Ovary (tissue), 9 donors: ENCODE measurements around the gene HOXA4. TPM values are rescaled to one million over a fixed set of nuclear protein-coding genes. Genes with fewer than 3 reads are reported as not detected.

Source experiments
- DNase-seq, 5 donors: peaks; one replicate each; pipeline ENCODE4 v3.0.0-alpha.2; 2019 to 2020
- H3K27ac ChIP-seq, 2 donors: fragments of 200-600 bp; one replicate each; pipeline versions ENCODE4 v1.5.1 to v1.8.0; 2019 to 2022
- H3K27me3 ChIP-seq: fragments of 200-600 bp; one replicate; pipeline ENCODE4 v1.8.0; 2022
- H3K36me3 ChIP-seq: fragments of 200-600 bp; sonication (generic); one replicate; pipeline ENCODE4 v1.5.1; 2019
- H3K4me1 ChIP-seq: one replicate; pipeline ENCODE4 v1.8.1; 2013; ENCODE audit warnings: mild to moderate bottlenecking, moderate library complexity; ENCODE audit not compliant: insufficient read depth
- H3K4me3 ChIP-seq: fragments of 200-600 bp; sonication (generic); one replicate; pipeline ENCODE4 v1.5.1; 2017
- H3K9me3 ChIP-seq, 2 donors: fragments of 200-600 bp in 1 of 2; sonication (generic) in 1 of 2; one replicate each; pipeline versions ENCODE4 v1.5.1 to v1.8.1; 2013 to 2019; ENCODE audit warnings: mild to moderate bottlenecking in 1 of 2, moderate library complexity in 1 of 2
- EP300 ChIP-seq: sonication (generic); formaldehyde crosslinking; IDR thresholded peaks from one replicate; pipeline ENCODE4 v1.6.1; 2017; ENCODE audit warnings: antibody characterized with exemption
- POLR2A ChIP-seq: fragments of 450-650 bp; IDR thresholded peaks from one replicate; pipeline ENCODE4 v1.6.1; 2017; ENCODE audit warnings: antibody characterized with exemption, mild to moderate bottlenecking, moderate library complexity
- WGBS, 3 donors: extraction: QIAGEN DNeasy Blood & Tissue Kit in 1 of 3; methylation state at CpG; one replicate each; pipeline versions ENCODE4 v1.1.5 to v1.1.7; 2013 to 2017; 5-methylcytosine and 5-hydroxymethylcytosine counted together
- intact Hi-C, 4 donors: fragments of 100-400 bp; cut with DNase I; formaldehyde crosslinking; loops; one replicate each; pipeline versions ENCODE4 v1.11.0 to v1.15.1; 2022 to 2023
- polyA plus RNA-seq, 2 donors: library from polyadenylated mRNA; stranded (reverse); fragments of 200-250 nt in 1 of 2; fragments of 350-450 nt in 1 of 2; fragmentation: Illumina TruSeq in 1 of 2; extraction: RNeasy Lipid Tissue Mini Kit (QIAGEN cat#74804) in 1 of 2; gene quantifications; one replicate each; pipeline ENCODE4 v1.2.3, GENCODE V29; 2013 to 2014
- total RNA-seq, 7 donors: library from RNA; depleted of rRNA in 2 of 7; stranded (reverse); fragments of >200 nt in 2 of 7; fragmentation: NEBNext Ultra II Directional in 3 of 7; extraction: Animal tissue kit (Norgen Biotek cat#: 25700) in 3 of 7; gene quantifications; one replicate each; pipeline versions ENCODE4 v1.1.0 to v1.2.4, GENCODE V29; 2016 to 2023
- TF ChIP-seq, protein P1 (sequence below), 3 donors: fragments of 450-650 bp in 2 of 3; fragments of 200-600 bp in 1 of 3; IDR thresholded peaks; one replicate each; pipeline versions ENCODE4 v1.5.1 to v1.8.0; 2016 to 2022; ENCODE audit warnings: antibody characterized with exemption in 3 of 3, mild to moderate bottlenecking in 1 of 3
- donor health status: DM: no; HTN: no; CAD: no; lungs with moderate emphysema.
- donor health status: DM: no; HTN: no; CAD: no.
- donor health status: Bipolar disorder and iron deficiency.
- donor health status: DM: yes; HTN: yes; CAD: no.
- donor health status: DM: no; HTN: no; CAD: no.
- donor health status: DM: yes; HTN: yes; CAD: no.

Gene HOXA4
- total and polyA plus RNA-seq, 9 donors = 0.22 to 34.0 (median 3.5) TPM

- WGBS, 3 donors = 95 to 97% (median 95%) methylated on average over 1 of the region's 1 CpG
- H3K4me3 ChIP-seq = no peak overlapping the region
- no peaks in the 10 kb centered on the region for H3K4me1 ChIP-seq
- no peaks in the 10 kb centered on the region for H3K36me3 ChIP-seq
- TF ChIP-seq POLR2A = no peak
- no peak for TF ChIP-seq EP300
- TF ChIP-seq, protein P1, sequence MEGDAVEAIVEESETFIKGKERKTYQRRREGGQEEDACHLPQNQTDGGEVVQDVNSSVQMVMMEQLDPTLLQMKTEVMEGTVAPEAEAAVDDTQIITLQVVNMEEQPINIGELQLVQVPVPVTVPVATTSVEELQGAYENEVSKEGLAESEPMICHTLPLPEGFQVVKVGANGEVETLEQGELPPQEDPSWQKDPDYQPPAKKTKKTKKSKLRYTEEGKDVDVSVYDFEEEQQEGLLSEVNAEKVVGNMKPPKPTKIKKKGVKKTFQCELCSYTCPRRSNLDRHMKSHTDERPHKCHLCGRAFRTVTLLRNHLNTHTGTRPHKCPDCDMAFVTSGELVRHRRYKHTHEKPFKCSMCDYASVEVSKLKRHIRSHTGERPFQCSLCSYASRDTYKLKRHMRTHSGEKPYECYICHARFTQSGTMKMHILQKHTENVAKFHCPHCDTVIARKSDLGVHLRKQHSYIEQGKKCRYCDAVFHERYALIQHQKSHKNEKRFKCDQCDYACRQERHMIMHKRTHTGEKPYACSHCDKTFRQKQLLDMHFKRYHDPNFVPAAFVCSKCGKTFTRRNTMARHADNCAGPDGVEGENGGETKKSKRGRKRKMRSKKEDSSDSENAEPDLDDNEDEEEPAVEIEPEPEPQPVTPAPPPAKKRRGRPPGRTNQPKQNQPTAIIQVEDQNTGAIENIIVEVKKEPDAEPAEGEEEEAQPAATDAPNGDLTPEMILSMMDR (IDR thresholded peaks at IDR 0.05) = no peak
- intact Hi-C loops = no loop called here
- no peaks in the 10 kb centered on the region for H3K9me3 ChIP-seq
- no peaks in the 10 kb centered on the region for H3K27me3 ChIP-seq
- DNase-seq = no peak
- no peak overlapping the region for H3K27ac ChIP-seq
Observed at GRCh38 chr7:27138472-27138871, 7.9 kb upstream of the HOXA4 start.

GRCh38 chr7:27137640-27138315, 7.2 kb upstream of the HOXA4 start:
- Histone ChIP-seq H3K27me3 (no peaks in the 10 kb centered on the region), H3K36me3 (no peaks in the 10 kb centered on the region), H3K9me3 (no peaks in the 10 kb centered on the region), H3K27ac (no peak overlapping the region), H3K4me1 (no peaks in the 10 kb centered on the region), H3K4me3 (no peak overlapping the region)
- DNase-seq = no peak
- intact Hi-C loops = no loop called here
- WGBS, 3 donors = 82 to 89% (median 85%) methylated on average over 2 of the region's 2 CpGs
- no peak for TF ChIP-seq EP300
- TF ChIP-seq, protein P1 (IDR thresholded peaks at IDR 0.05) = no peak
- no peak for TF ChIP-seq POLR2A

DNA sequence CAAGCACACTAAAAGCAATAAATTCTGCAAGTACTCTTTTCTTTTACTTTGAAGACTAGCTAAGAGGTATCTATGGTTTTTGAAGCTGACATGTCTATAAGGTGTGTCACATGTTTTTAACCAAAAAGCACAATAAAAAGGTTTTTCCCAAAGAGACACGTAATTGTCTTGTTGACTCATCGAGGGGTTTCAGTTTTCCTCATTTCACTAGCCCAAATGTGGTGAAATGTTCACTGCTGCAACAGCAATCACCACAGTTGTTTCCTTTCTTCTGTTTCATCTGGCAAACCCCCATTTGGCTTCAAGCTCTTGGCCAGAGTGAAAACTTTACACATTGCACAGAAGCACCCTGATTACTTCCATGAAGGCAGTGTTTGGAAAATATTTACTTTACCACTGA, 3.8 kb upstream of the HOXA4 start:
- 33 to 48% (median 45%) methylated on average over 2 of the region's 2 CpGs for WGBS, 3 donors
- intact Hi-C loops = loop anchor here in 1 of 4 donors (5.0 kb wide), 1 partner anchor 277 kb away; no protein-coding TSS in a partner anchor
- peaks cover 6% of the 10 kb centered on the region for H3K4me1 ChIP-seq
- H3K27me3 ChIP-seq = no peaks in the 10 kb centered on the region
- no peak overlapping the region for H3K4me3 ChIP-seq
- H3K36me3 ChIP-seq = no peaks in the 10 kb centered on the region
- H3K27ac ChIP-seq = no peak overlapping the region
- TF ChIP-seq EP300 = no peak
- TF ChIP-seq POLR2A = no peak
- TF ChIP-seq, protein P1 (IDR thresholded peaks at IDR 0.05) = no peak
- no peak for DNase-seq
- H3K9me3 ChIP-seq = no peaks in the 10 kb centered on the region

DNA sequence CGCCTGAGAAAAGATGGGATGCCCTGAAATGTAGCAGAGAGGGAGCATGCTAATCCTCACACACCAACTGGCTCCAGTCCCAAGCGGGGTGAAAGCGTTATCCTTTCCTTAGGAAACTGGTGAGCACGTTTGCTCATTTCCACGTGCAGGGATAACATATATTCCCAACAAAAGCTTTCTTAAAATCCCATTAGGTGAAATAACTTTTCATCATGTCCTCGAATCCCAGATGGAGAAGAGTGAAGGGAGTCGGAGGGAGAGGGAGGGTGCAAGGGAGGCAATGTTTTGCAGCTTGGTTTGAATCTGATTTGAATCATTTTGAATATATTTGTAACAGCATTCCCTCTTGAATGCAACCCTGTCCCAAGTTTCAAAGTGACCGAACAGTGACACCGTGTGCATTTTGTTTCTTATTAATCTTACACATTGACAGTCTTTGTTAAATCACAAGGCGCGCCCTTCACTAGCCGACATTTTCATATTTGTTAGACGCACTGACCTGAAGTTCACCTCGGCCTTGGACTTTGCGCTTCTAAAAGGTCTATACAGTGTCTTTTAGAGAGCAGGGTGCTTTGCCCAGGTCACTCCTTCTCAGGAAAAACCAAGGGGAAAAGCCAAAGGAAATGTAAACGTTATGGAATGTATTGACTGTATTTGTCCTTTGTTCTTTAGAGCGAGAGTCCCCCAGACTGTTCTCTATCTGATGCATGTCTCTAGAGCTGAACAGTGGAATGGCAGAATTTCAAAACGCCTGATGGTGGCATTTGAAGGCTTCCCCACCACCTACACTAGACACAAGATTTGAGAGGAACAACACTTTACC, 3.1 kb upstream of the HOXA4 start:
- 51 to 64% (median 53%) methylated on average over 18 of the region's 18 CpGs for WGBS, 3 donors
- no peak for DNase-seq
- TF ChIP-seq, protein P1 (IDR thresholded peaks at IDR 0.05) = no peak
- TF ChIP-seq POLR2A = no peak
- TF ChIP-seq EP300 = no peak
- H3K27me3 ChIP-seq = no peaks in the 10 kb centered on the region
- peaks cover 0 to 4% of the 10 kb centered on the region in 2 donors for H3K9me3 ChIP-seq
- no peak overlapping the region for H3K27ac ChIP-seq
- intact Hi-C loops = loop anchor here in 1 of 4 donors (5.0 kb wide), 1 partner anchor 276 kb away; no protein-coding TSS in a partner anchor
- H3K4me3 ChIP-seq = no peak overlapping the region
- no peaks in the 10 kb centered on the region for H3K36me3 ChIP-seq
- peaks cover 6% of the 10 kb centered on the region for H3K4me1 ChIP-seq
